Right forelimb (tissue), 1 donor: ENCODE results near the gene PTPRG.

ENCODE experiments used
- DNase-seq: peaks from one replicate; pipeline ENCODE4 v3.0.0-alpha.2; 2018

Gene PTPRG

DNA sequence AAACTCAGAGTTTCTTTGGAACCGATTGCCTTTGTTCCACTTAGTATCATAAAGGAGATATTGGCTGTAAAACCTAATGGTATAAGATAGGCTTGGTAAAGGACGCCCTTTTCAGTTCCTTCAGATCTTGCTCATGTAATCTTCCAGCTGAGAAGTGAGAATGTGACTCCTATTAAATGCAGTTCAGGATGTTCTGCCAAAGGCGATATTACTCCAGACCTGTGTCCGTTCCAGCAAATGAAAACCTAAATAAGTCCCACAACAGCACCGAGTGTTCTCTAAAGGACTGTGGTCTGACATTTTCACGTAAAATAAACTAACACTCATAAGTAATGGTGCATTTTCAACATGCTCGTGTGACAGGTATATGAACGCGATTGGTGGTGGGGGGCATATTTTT lies 535.8 kb downstream of the PTPRG start:
- no peak for DNase-seq

GRCh38 chr3:62098646-62099365 lies 537.4 kb downstream of the PTPRG start:
- no peak for DNase-seq

GRCh38 chr3:62100282-62100989 lies 539.1 kb downstream of the PTPRG start:
- no peak for DNase-seq

DNA sequence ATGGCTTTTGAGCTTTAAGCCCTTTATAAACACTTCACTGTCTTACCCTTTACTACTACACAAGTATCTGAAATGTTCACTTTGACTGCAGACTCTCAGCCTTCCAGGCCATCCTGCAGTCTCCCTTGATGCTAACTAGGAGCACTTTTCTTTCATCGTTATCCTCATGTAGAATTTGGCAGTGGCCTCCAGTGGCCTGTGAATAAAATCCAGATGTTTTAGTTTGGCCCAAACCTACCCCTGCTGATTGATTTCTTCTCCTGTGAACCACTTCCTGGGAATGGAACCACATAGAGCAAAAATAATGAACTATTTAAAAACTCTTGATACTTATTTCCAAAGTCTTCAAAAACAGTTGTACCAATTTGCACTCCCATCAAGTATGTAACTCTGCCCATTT lies 540.1 kb downstream of the PTPRG start:
- DNase-seq = no peak

GRCh38 chr3:62103531-62103930 lies 542.2 kb downstream of the PTPRG start:
- no peak for DNase-seq

GRCh38 chr3:62109534-62109933 lies 548.2 kb downstream of the PTPRG start:
- no peak for DNase-seq

GRCh38 chr3:62110443-62111225 lies 549.3 kb downstream of the PTPRG start:
- no peak for DNase-seq

- no peak for DNase-seq
These were observed 551.7 kb downstream of the PTPRG start for GRCh38 chr3:62113092-62113491.

DNA sequence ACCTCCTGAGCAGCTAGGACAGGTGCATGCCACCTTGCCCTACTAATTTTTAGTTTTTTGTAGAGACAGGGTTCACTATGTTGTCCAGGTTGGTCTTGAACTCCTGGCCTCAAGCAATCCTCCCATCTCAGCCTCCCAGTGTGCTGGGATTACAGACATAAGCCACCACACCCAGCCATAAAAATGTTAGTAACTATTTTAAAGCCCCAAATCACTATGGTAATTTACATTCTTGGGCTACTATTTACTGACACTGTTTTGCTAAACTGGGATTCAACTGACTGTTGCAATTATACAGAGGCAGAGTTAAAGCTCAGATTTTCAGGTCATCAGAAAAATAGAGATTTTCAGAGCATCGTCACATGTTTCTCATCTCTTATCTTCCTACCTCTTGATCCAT lies 553.4 kb downstream of the PTPRG start:
- no peak for DNase-seq

- DNase-seq = no peak
These were observed 556.7 kb downstream of the PTPRG start for GRCh38 chr3:62117903-62118548.

DNA sequence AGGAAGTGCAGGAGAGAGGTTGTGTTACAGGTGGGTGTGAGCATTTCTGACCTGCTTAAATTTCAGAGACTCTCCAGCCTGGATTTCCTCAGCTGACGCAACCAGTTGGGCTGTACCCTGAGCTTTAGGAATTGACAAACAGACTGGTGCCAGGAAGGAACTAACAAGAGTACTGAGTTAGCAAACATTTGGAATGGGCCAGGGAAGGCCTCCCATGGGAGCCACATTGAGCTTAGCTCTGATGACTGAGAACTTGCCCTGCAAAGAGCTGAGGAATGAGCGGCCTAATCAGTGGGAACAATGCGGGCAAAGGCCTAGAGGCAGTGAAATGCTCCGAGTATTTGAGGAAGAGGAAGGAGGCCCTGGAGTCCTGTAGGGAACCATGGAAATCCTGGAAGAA lies 557.8 kb downstream of the PTPRG start:
- no peak for DNase-seq

DNA sequence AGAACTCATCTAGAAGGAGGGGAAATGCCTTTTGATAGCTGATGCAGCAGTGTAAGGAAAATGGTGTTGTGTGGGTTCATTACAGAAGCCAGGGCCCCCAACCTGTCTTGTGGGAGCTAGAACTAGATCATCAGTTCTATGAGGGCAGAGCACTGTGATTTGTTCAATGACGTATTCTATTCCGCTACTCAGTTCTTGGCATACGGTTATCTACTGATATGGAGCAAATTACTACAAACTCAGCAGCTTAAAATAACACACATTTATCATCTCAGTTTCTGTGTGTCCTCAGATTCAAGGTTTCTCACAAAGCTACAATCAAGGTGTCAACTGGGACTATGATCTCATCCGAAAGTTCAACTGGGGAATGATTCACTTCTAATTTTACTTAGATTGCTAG lies 561.4 kb downstream of the PTPRG start:
- DNase-seq = no peak

DNA sequence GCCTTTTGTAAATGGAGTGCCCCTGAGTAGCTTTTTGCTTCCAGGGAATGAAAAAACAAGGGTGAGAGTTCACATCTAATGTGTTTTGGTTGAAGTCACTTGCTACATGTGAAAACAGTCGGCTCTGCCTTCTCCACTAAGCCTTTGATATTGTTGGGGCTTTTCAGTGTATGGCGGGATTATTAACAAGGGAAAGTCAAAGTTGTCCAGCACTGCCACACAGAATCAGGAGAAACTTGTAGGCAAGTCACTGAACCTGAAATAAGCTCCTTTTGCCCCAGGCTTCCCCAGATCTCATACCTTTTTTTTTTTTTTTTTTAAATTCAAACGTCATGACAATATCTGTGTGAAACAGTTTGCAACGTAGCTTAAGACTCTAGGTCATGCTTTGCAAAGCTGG lies 564.0 kb downstream of the PTPRG start:
- no peak for DNase-seq

GRCh38 chr3:62127116-62127515 lies 565.7 kb downstream of the PTPRG start:
- DNase-seq = no peak

GRCh38 chr3:62128051-62128450 lies 566.7 kb downstream of the PTPRG start:
- DNase-seq = no peak

GRCh38 chr3:62128681-62129080 lies 567.3 kb downstream of the PTPRG start:
- DNase-seq = no peak

DNA sequence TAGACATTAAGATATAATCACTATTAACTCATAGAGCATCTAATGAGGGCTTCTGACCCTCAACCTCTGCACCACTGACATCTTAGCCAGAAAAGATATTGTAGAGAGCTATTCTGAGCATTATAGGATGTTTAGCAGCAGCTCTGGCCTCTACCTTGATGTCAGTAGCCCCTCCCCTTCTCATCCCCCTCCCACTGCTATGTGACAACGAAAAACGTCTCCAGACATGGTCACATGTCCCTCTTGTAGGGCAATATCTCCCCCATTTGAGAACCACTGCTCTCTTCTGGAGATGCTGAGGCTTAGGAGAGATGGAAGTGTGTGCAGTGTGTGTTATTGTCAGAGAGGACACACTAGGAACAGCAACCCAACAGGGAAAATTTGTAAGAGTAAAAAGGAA lies 569.7 kb downstream of the PTPRG start:
- DNase-seq = no peak

- no peak for DNase-seq
These were observed 570.2 kb downstream of the PTPRG start for GRCh38 chr3:62131620-62132019.

- DNase-seq = no peak
These were observed 570.7 kb downstream of the PTPRG start for GRCh38 chr3:62132027-62132602.

GRCh38 chr3:62133015-62133414 lies 571.6 kb downstream of the PTPRG start:
- DNase-seq = no peak

DNA sequence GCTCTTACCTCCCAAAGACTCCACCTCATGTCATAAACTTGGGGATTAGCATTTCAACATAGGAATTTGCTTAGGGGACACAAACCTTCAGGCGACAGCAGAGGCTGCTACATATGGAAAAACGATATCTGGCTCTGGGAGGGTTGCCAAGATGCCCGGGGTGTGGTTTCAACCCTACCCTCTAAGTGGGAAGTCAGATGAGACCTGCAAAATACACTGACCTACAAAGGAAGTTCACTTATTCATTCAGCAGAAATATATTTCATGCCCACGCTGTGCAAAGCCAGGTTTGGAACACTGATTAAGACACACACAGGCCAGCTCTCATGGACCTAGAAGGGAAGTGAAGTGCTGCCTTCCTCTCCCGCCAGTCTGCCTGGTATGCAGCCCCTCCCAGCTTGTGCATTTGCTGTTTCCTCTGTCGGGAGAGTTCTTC lies 572.7 kb downstream of the PTPRG start:
- DNase-seq = peak; percentile 62

GRCh38 chr3:62135741-62136140 lies 574.4 kb downstream of the PTPRG start:
- DNase-seq = no peak

GRCh38 chr3:62139957-62140356 lies 578.6 kb downstream of the PTPRG start:
- DNase-seq = no peak
